ENCODE data around the gene IARS1. TPM values are rescaled to one million over a fixed set of nuclear protein-coding genes. Genes with fewer than 3 reads are reported as not detected.

Gene IARS1
- total RNA-seq, 1 experiment from 2014 or later, result 123 TPM

DNA sequence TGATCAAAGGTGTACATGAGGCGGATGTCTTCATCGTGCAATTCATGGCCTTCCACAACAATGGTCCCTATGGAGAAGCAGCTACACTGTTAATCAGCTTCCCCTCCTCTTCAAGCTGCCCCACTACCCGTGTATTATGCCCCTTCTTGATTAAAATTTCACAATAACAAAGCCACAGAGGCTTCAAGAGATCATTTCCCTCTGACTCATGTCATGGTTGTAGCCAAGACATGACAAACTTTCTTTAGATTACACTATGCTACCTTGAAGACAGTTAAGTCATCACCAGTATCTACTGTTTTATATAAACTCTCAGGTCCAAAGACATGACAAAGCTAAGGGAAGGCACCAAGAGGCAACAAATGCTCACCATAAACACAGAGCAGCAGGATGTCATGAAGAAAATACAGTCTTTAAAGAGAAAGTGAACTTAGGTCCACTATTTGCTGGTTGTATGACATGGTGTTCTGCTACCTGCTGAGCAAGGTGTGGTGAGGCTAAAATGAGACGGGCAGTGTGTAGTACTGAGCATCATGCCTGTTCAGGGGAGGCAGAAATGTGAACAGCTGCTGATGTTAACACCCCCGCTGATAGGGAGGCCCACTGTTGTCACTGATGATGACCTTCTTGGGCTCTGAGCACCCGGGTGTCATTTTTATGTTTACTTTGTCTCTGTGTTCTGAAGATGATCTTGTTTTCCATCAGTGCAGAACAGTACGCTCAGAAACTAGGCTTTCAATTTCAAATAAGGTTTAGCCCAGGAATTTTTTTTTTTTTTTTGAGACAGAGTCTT is 48.3 kb downstream of the IARS1 start:
- no peak for DNase-seq (ENCODE audit: low spot score)

Small RNA genes lying within 50 kb of the gene (small RNA-seq; reads per million reads assigned to genes)
- gene MIR3651 (not detected), gene SNORA84 (not detected)

Other genes with a start within 250 kb of the IARS1 start
- gene SPTLC1, start 178.3 kb downstream of the IARS1 start, total RNA-seq (2014; rRNA removed; shearing (Covaris generic)), result 59.7 and 72.9 TPM in 2 replicates
- gene NOL8, start 31.7 kb upstream of the IARS1 start, total RNA-seq (2014; rRNA removed; shearing (Covaris generic)), result 9.3 and 12.3 TPM in 2 replicates
- 2.6 and 5.8 TPM in 2 replicates for gene CENPP, start 32.3 kb upstream of the IARS1 start, total RNA-seq (2014; rRNA removed; shearing (Covaris generic))
- not detected in 2 replicates for gene OGN, start 110.9 kb upstream of the IARS1 start, total RNA-seq (2014; rRNA removed; shearing (Covaris generic))
- gene OMD, start 130.8 kb upstream of the IARS1 start, total RNA-seq (2014; rRNA removed; shearing (Covaris generic)), result not detected in 2 replicates
- gene ASPN, start 188.8 kb upstream of the IARS1 start, total RNA-seq (2014; rRNA removed; shearing (Covaris generic)), result not detected in 2 replicates
- gene ECM2, start 242.3 kb upstream of the IARS1 start, total RNA-seq (2014; rRNA removed; shearing (Covaris generic)), result not detected in 2 replicates